ENCODE results near the gene CCDC154. TPM values are rescaled to one million over a fixed set of nuclear protein-coding genes. Genes with fewer than 3 reads are reported as not detected.

CCDC154 gene
- total RNA-seq, 4 donors from 2014 or later: 0.48 to 5.3 (median 0.51) TPM; not detected in 1

DNA sequence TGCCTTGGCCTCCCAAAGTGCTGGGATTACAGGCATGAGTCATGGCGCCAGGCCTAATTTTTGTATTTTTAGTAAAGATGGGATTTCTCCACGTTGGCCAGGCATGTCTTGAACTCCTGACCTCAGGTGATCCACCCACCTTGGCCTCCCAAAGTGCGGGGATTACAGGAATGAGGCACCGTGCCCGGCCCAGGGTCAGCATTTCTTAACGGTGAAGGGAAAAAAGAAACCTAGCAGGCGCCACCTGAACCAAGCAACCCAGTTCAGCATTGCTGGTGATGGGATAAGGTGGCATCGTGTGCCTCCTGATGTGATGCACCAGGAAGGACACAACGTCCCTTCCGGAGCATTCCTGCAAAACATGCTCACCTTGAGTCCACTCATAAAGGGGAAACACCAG, 32.7 kb upstream of the CCDC154 start:
- H3K27me3 ChIP-seq: no peaks in the 10 kb centered on the region
- no peaks in the 10 kb centered on the region for H3K9me3 ChIP-seq
- intact Hi-C loops (cut with DNase I; ENCODE audit: low total_unique reads): no loop called here
- no peak for TF ChIP-seq POLR2A (IDR thresholded peaks at IDR 0.05)
- TF ChIP-seq, protein P1, sequence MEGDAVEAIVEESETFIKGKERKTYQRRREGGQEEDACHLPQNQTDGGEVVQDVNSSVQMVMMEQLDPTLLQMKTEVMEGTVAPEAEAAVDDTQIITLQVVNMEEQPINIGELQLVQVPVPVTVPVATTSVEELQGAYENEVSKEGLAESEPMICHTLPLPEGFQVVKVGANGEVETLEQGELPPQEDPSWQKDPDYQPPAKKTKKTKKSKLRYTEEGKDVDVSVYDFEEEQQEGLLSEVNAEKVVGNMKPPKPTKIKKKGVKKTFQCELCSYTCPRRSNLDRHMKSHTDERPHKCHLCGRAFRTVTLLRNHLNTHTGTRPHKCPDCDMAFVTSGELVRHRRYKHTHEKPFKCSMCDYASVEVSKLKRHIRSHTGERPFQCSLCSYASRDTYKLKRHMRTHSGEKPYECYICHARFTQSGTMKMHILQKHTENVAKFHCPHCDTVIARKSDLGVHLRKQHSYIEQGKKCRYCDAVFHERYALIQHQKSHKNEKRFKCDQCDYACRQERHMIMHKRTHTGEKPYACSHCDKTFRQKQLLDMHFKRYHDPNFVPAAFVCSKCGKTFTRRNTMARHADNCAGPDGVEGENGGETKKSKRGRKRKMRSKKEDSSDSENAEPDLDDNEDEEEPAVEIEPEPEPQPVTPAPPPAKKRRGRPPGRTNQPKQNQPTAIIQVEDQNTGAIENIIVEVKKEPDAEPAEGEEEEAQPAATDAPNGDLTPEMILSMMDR (IDR thresholded peaks at IDR 0.05): no peak
- no peak overlapping the region for H3K4me3 ChIP-seq
- no peaks in the 10 kb centered on the region for H3K36me3 ChIP-seq
- no peak for DNase-seq
- no peaks in the 10 kb centered on the region for H3K4me1 ChIP-seq
- H3K27ac ChIP-seq: no peak overlapping the region

GRCh38 chr16:1475552-1476114, 31.3 kb upstream of the CCDC154 start:
- Histone ChIP-seq H3K27ac (peak overlapping the region; percentile 80 to 89), H3K27me3 (no peaks in the 10 kb centered on the region), H3K4me3 (peak overlapping the region; percentile 59 to 84), H3K4me1 (no peaks in the 10 kb centered on the region), H3K36me3 (no peaks in the 10 kb centered on the region), H3K9me3 (no peaks in the 10 kb centered on the region)
- TF ChIP-seq POLR2A (IDR thresholded peaks at IDR 0.05): no peak
- TF ChIP-seq, protein P1 (IDR thresholded peaks at IDR 0.05): no peak
- DNase-seq: no peak
- intact Hi-C loops (cut with DNase I; ENCODE audit: low total_unique reads): no loop called here

GRCh38 chr16:1474796-1475551, 30.6 kb upstream of the CCDC154 start, which contains the start of gene CLCN7:
CLCN7 (minus strand) TSS chr16:1475028; CDS start chr16:1474974, 54 bp downstream.
- Histone ChIP-seq H3K27ac (peak within 1 kb of the TSS; percentile 80 to 89), H3K4me3 (peak within 1 kb of the TSS; percentile 59 to 84), H3K9me3 (no peaks in the 10 kb centered on the region), H3K27me3 (no peaks in the 10 kb centered on the region), H3K36me3 (no peaks in the 10 kb centered on the region), H3K4me1 (no peaks in the 10 kb centered on the region)
- peak; percentile 89 for DNase-seq
- peak; percentile 82 to 91 for TF ChIP-seq POLR2A (IDR thresholded peaks at IDR 0.05)
- TF ChIP-seq, protein P1 (IDR thresholded peaks at IDR 0.05): peak in 2 of 4 experiments; percentile 19 to 43
- intact Hi-C loops (cut with DNase I; ENCODE audit: low total_unique reads): no loop called here

- H3K4me1 ChIP-seq: no peaks in the 10 kb centered on the region
- H3K27ac ChIP-seq: peak overlapping the region; percentile 80 to 89
- no peak for DNase-seq
- intact Hi-C loops (cut with DNase I; ENCODE audit: low total_unique reads): no loop called here
- no peak for TF ChIP-seq POLR2A (IDR thresholded peaks at IDR 0.05)
- TF ChIP-seq, protein P1 (IDR thresholded peaks at IDR 0.05): no peak
- H3K27me3 ChIP-seq: no peaks in the 10 kb centered on the region
- H3K36me3 ChIP-seq: no peaks in the 10 kb centered on the region
- no peaks in the 10 kb centered on the region for H3K9me3 ChIP-seq
- H3K4me3 ChIP-seq: peak overlapping the region; percentile 59 to 84
Measured at GRCh38 chr16:1474082-1474795, 29.9 kb upstream of the CCDC154 start.

GRCh38 chr16:1472974-1473373, 28.6 kb upstream of the CCDC154 start:
- Histone ChIP-seq H3K4me3 (no peak overlapping the region), H3K4me1 (no peaks in the 10 kb centered on the region), H3K9me3 (no peaks in the 10 kb centered on the region), H3K27ac (no peak overlapping the region), H3K27me3 (no peaks in the 10 kb centered on the region), H3K36me3 (no peaks in the 10 kb centered on the region)
- no peak for TF ChIP-seq POLR2A (IDR thresholded peaks at IDR 0.05)
- TF ChIP-seq, protein P1 (IDR thresholded peaks at IDR 0.05): no peak
- DNase-seq: no peak
- intact Hi-C loops (cut with DNase I; ENCODE audit: low total_unique reads): no loop called here

Data from uterus (tissue), 4 donors.